Endodermal cell (in vitro differentiated cells): Measurements from ENCODE around the gene DHX16. TPM values are rescaled to one million over a fixed set of nuclear protein-coding genes. Genes with fewer than 3 reads are reported as not detected.
A peak's percentile ranks its signal among the peaks of the same experiment; 100 is the strongest.

Experiments used
- DNase-seq: peaks from one replicate; pipeline ENCODE4 v3.0.0-alpha.2; 2017
- H3K27ac ChIP-seq: 2 replicates; pipeline ENCODE4 v1.5.1; 2013; ENCODE audit warnings: mild to moderate bottlenecking, low read depth, low read length, moderate library complexity
- H3K27me3 ChIP-seq: 2 replicates; pipeline ENCODE4 v1.6.1; 2013; ENCODE audit warnings: mild to moderate bottlenecking, low read length, moderate library complexity; ENCODE audit not compliant: insufficient read depth, control insufficient read depth, poor library complexity, severe bottlenecking
- H3K36me3 ChIP-seq: 2 replicates; pipeline ENCODE4 v1.7.0; 2013; ENCODE audit warnings: mild to moderate bottlenecking, low read length, moderate library complexity; ENCODE audit not compliant: control insufficient read depth, insufficient read depth
- H3K4me1 ChIP-seq: one replicate; pipeline ENCODE4 v1.7.0; 2013; ENCODE audit warnings: low read length; ENCODE audit not compliant: control insufficient read depth, insufficient read depth
- H3K4me3 ChIP-seq: 2 replicates; pipeline ENCODE4 v1.5.1; 2013; ENCODE audit warnings: mild to moderate bottlenecking, low read length, moderate library complexity
- H3K9ac ChIP-seq: 2 replicates; pipeline ENCODE4 v1.6.1; 2013; ENCODE audit warnings: mild to moderate bottlenecking, low read length, moderate library complexity; ENCODE audit not compliant: poor library complexity, severe bottlenecking; ENCODE audit errors: extremely low read depth
- H3K9me3 ChIP-seq: 2 replicates; pipeline ENCODE4 v1.6.1; 2013; ENCODE audit warnings: mild to moderate bottlenecking, low read length, moderate library complexity; ENCODE audit not compliant: control insufficient read depth
- H3K27ac Mint-ChIP-seq: 2 replicates; pipeline ENCODE4 v1.8.0; 2020; ENCODE audit warnings: mixed read lengths
- H3K27me3 Mint-ChIP-seq: 2 replicates; pipeline ENCODE4 v1.8.0; 2021; ENCODE audit warnings: mild to moderate bottlenecking, mixed read lengths; ENCODE audit not compliant: insufficient read depth
- H3K36me3 Mint-ChIP-seq: 2 replicates; pipeline ENCODE4 v1.8.0; 2020; ENCODE audit warnings: low read depth, mixed read lengths
- H3K4me1 Mint-ChIP-seq: 2 replicates; pipeline ENCODE4 v1.8.0; 2020; ENCODE audit warnings: mixed read lengths
- H3K4me3 Mint-ChIP-seq: 2 replicates; pipeline ENCODE4 v1.8.0; 2020; ENCODE audit warnings: mild to moderate bottlenecking, moderate library complexity, mixed read lengths
- H3K9me3 Mint-ChIP-seq: 2 replicates; pipeline ENCODE4 v1.8.0; 2020; ENCODE audit warnings: mild to moderate bottlenecking, mixed read lengths
- CTCF ChIP-seq: fragments of 200-600 bp; sonication (generic); conservative IDR thresholded peaks from 2 replicates; pipeline ENCODE4 v1.5.0; 2021; ENCODE audit warnings: antibody characterized with exemption, mild to moderate bottlenecking
- WGBS, 2 experiments: methylation state at CpG; one replicate each; pipeline versions ENCODE4 v1.1.5 to v1.1.7; 2013; ENCODE audit warnings: missing lambda C conversion rate in 2 of 2, mixed read lengths in 1 of 2; ENCODE audit not compliant: insufficient coverage in 1 of 2, insufficient read length in 1 of 2; 5-methylcytosine and 5-hydroxymethylcytosine counted together
- total RNA-seq, 2 donors: library from RNA; stranded (reverse); fragmentation: NEBNext Ultra II Directional in 1 of 2; extraction: Animal tissue kit (Norgen Biotek cat#: 25700) in 1 of 2; gene quantifications; 2 replicates in 1 of 2; 3 replicates in 1 of 2; pipeline ENCODE4 v1.2.1, GENCODE V29; 2021

Gene DHX16
- total RNA-seq, 2 donors from 2014 or later = 33.5 to 33.9 TPM

GRCh38 chr6:30707281-30707850 is 34.6 kb upstream of the DHX16 start:
- Histone ChIP-seq H3K27me3 (no peaks in the 10 kb centered on the region), H3K4me1 (peaks cover 4% of the 10 kb centered on the region), H3K36me3 (peaks cover 63% of the 10 kb centered on the region), H3K27ac (no peak overlapping the region), H3K9ac (peak overlapping the region; percentile 9), H3K4me3 (no peak overlapping the region), H3K9me3 (no peaks in the 10 kb centered on the region)
- peaks cover 75% of the 10 kb centered on the region for H3K36me3 Mint-ChIP-seq
- H3K27me3 Mint-ChIP-seq = no peaks in the 10 kb centered on the region
- H3K4me3 Mint-ChIP-seq = no peak overlapping the region
- 76 to 94% methylated on average over 5 to 6 of the region's 6 CpGs for WGBS, 2 experiments
- TF ChIP-seq CTCF = no peak
- H3K27ac Mint-ChIP-seq = peak overlapping the region; percentile 67
- H3K4me1 Mint-ChIP-seq = peaks cover 14% of the 10 kb centered on the region
- H3K9me3 Mint-ChIP-seq = no peaks in the 10 kb centered on the region
- peak; percentile 68 for DNase-seq

- Histone ChIP-seq H3K9ac (no peak overlapping the region), H3K4me3 (no peak overlapping the region), H3K36me3 (peaks cover 57% of the 10 kb centered on the region), H3K27ac (no peak overlapping the region), H3K27me3 (no peaks in the 10 kb centered on the region), H3K4me1 (peaks cover 4% of the 10 kb centered on the region), H3K9me3 (no peaks in the 10 kb centered on the region)
- 92 to 93% methylated on average over 3 to 4 of the region's 4 CpGs for WGBS, 2 experiments
- no peak for DNase-seq
- Mint-ChIP-seq H3K27ac (no peak overlapping the region), H3K36me3 (peaks cover 65% of the 10 kb centered on the region), H3K9me3 (no peaks in the 10 kb centered on the region), H3K27me3 (no peaks in the 10 kb centered on the region), H3K4me1 (peaks cover 14% of the 10 kb centered on the region), H3K4me3 (no peak overlapping the region)
- no peak for TF ChIP-seq CTCF
Measured at GRCh38 chr6:30705620-30706019, 32.8 kb upstream of the DHX16 start.

GRCh38 chr6:30703821-30704220 is 31.0 kb upstream of the DHX16 start:
- no peak overlapping the region for H3K4me3 Mint-ChIP-seq
- Histone ChIP-seq H3K36me3 (peaks cover 55% of the 10 kb centered on the region), H3K9ac (no peak overlapping the region), H3K4me3 (no peak overlapping the region), H3K27me3 (no peaks in the 10 kb centered on the region), H3K27ac (no peak overlapping the region), H3K9me3 (no peaks in the 10 kb centered on the region), H3K4me1 (peaks cover 4% of the 10 kb centered on the region)
- DNase-seq = no peak
- 93 to 100% methylated on average over 4 of the region's 4 CpGs for WGBS, 2 experiments
- H3K27me3 Mint-ChIP-seq = no peaks in the 10 kb centered on the region
- H3K36me3 Mint-ChIP-seq = peaks cover 66% of the 10 kb centered on the region
- no peaks in the 10 kb centered on the region for H3K9me3 Mint-ChIP-seq
- no peak overlapping the region for H3K27ac Mint-ChIP-seq
- peaks cover 14% of the 10 kb centered on the region for H3K4me1 Mint-ChIP-seq
- TF ChIP-seq CTCF = no peak
